ENCODE results near the gene DIS3.

Gene DIS3

DNA sequence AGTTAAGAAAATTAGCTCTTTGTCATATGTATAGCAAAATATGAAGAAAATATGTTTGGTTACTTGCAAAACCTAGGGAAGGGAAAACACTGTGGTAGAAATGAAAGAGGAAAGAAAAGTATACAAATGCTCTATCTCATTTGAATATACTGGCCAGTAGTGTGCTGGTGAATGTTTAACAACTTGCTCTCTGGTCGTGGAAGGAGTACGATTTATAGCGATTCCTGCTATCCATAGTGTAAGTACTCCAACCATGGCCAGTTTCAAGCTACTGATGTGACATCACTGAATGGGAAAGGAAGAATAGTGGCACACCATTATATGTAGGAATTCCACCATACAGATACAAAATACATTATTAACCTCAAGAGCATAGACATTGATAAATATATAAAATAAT, 44.7 kb downstream of the DIS3 start:
- DNase-seq, result no peak

- peak; percentile 7 to 21 for DNase-seq
These were observed 53.5 kb downstream of the DIS3 start for GRCh38 chr13:72728290-72728605.

GRCh38 chr13:72727417-72728289, 54.0 kb downstream of the DIS3 start, which contains the start of the genes BORA and MZT1:
Gene BORA (plus strand): TSS chr13:72727923. CDS start chr13:72728941, 1,018 bp downstream.
Gene MZT1 (minus strand): TSS chr13:72727629. CDS start chr13:72727602, 27 bp downstream.
- DNase-seq, result peak; percentile 98 to 99

GRCh38 chr13:72726726-72727416, 54.8 kb downstream of the DIS3 start:
- peak; percentile 65 to 83 for DNase-seq

DNA sequence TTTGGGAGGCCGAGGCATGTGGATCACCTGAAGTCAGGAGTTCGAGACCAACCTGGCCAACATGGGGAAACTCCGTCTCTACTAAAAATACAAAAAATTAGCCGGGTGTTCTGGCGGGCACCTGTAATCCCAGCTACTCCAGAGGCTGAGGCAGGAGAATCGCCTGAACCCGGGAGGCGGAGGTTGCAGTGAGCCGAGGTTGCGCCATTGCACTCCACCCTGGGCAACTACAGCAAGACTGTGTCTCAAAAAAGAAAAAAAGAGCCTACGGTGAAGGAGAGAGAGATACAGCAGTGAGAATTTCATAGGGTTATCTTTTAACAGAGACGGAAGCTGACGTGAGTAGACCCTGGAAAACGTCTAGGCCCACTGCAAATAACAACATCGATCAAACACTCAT, 55.5 kb downstream of the DIS3 start:
- DNase-seq, result peak in 1 of 2 experiments; percentile 22

GRCh38 chr13:72716776-72717175, 64.9 kb downstream of the DIS3 start:
- no peak for DNase-seq
